ENCODE results near the gene ANKRD60. TPM values are rescaled to one million over a fixed set of nuclear protein-coding genes. Genes with fewer than 3 reads are reported as not detected.

ANKRD60 gene
- total and polyA plus RNA-seq, 2 of the 4 experiments (the other 2 are of a cell fraction), result not detected

DNA sequence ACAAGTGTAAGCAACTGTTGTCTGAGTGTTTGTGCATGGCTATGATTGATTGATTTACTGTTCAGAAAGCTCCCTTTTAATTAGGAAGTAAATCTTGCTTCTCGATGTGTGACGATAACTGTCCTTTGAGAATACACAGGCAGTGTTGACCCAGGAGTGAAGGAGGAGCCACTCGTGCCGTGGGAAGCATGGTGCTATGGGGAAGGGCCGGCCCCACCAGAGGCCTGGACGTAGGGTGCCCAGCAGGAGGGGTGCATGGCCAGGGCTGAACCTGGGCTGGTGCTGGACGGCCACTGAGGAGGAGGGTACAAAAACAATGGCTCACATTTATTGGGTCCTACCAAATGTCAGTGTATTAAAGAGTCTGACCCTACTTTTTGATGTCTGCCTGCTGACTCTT, 60.7 kb downstream of the ANKRD60 start:
- ChIA-PET CTCF (no interaction called here), POLR2A (ENCODE audit: unreplicated experiment) (no interaction called here)
- H3K23ac ChIP-seq (ENCODE audit: low read depth, low read length), result no peak overlapping the region
- H2BK20ac ChIP-seq (ENCODE audit: low read depth, low read length), result no peak overlapping the region
- H3K36me3 ChIP-seq (ENCODE audit: control insufficient read depth, insufficient read depth, low read length), result no peaks in the 10 kb centered on the region
- H2AK5ac ChIP-seq (ENCODE audit: low read depth, low read length), result no peak overlapping the region
- no peaks in the 10 kb centered on the region for H3K9me1 ChIP-seq (ENCODE audit: insufficient read depth, low read length)
- intact Hi-C loops (cut with micrococcal nuclease), result no loop called here
- ATAC-seq (ENCODE audit: low read depth), result no peak
- no peak overlapping the region for H3K18ac ChIP-seq (ENCODE audit: low read depth, low read length)
- H3K9me3 ChIP-seq (ENCODE audit: control insufficient read depth, insufficient read depth, low read length), result no peaks in the 10 kb centered on the region
- no peak overlapping the region for H3K4me2 ChIP-seq (ENCODE audit: low read depth, low read length)
- no peak overlapping the region for H4K91ac ChIP-seq (ENCODE audit: insufficient read depth, low read depth, low read length)
- no peak overlapping the region for H3K56ac ChIP-seq (ENCODE audit: extremely low read depth, insufficient read depth, low read length)
- dilution Hi-C loops (cut with HindIII; ENCODE audit: low sequenced_read_pairs, unreplicated experiment), result no loop called here
- H3K4me1 ChIP-seq (ENCODE audit: control insufficient read depth, insufficient read depth, low read length), result no peaks in the 10 kb centered on the region
- no TSS peak for BruUV-seq (replicated peaks)
- in situ Hi-C loops (cut with MboI; ENCODE audit: low sequenced_read_pairs), result no loop called here
- peaks cover 2% of the 10 kb centered on the region; the same call in 1 of the 2 replicates for H3K27me3 ChIP-seq (ENCODE audit: control insufficient read depth, insufficient read depth, low read length)
- H3K79me1 ChIP-seq (ENCODE audit: low read depth in 1 of 2, low read length in 2 of 2), result no peaks in the 10 kb centered on the region
- no peak overlapping the region for H2AK9ac ChIP-seq (replicated peaks; ENCODE audit: low read depth, low read length, poor library complexity)
- TF ChIP-seq RAD21 (IDR thresholded peaks at IDR 0.05; ENCODE audit: low read length), result no peak
- TF ChIP-seq MAZ (IDR thresholded peaks at IDR 0.05; ENCODE audit: borderline replicate concordance, low read depth, low read length), result no peak
- TF ChIP-seq MXI1 (IDR thresholded peaks at IDR 0.05; ENCODE audit: borderline replicate concordance, low read depth, low read length), result no peak
- TF ChIP-seq POLR2A (IDR thresholded peaks at IDR 0.05; ENCODE audit: low read depth, low read length), result no peak
- TF ChIP-seq RFX5 (IDR thresholded peaks at IDR 0.05; ENCODE audit: low read depth, low read length), result no peak
- no peak for TF ChIP-seq CTCF (conservative IDR thresholded peaks at IDR 0.05; ENCODE audit: low read depth, low read length)
- TF ChIP-seq SMC3 (IDR thresholded peaks at IDR 0.05; ENCODE audit: low read depth, low read length), result no peak
- no peak for TF ChIP-seq ELK1 (IDR thresholded peaks at IDR 0.05; ENCODE audit: borderline replicate concordance, low read depth, low read length)
- TF ChIP-seq RCOR1 (IDR thresholded peaks at IDR 0.05; ENCODE audit: insufficient replicate concordance, low read length), result no peak
- TF ChIP-seq BHLHE40 (IDR thresholded peaks at IDR 0.05; ENCODE audit: low read depth, low read length), result no peak
- TF ChIP-seq NFE2L2 (IDR thresholded peaks at IDR 0.05; ENCODE audit: low read depth, low read length), result no peak
- TF ChIP-seq USF2 (IDR thresholded peaks at IDR 0.05; ENCODE audit: low read depth, low read length), result no peak
- TF ChIP-seq MAFK (IDR thresholded peaks at IDR 0.05; ENCODE audit: low read depth, low read length), result no peak
- TF ChIP-seq CEBPB (IDR thresholded peaks at IDR 0.05; ENCODE audit: low read depth, low read length), result no peak
- no peak for TF ChIP-seq FOS (IDR thresholded peaks at IDR 0.05; ENCODE audit: low read depth, low read length)
- TF ChIP-seq CHD1 (IDR thresholded peaks at IDR 0.05; ENCODE audit: low read depth, low read length), result no peak
- H4K8ac ChIP-seq (ENCODE audit: low read depth in 2 of 2, low read length in 2 of 2), result no peak overlapping the region
- H3K9ac ChIP-seq (ENCODE audit: low read depth, low read length), result no peak overlapping the region
- H4K20me1 ChIP-seq (ENCODE audit: insufficient read depth, low read length), result no peaks in the 10 kb centered on the region
- H4K5ac ChIP-seq (ENCODE audit: low read depth, low read length), result no peak overlapping the region
- H2BK15ac ChIP-seq (ENCODE audit: low read depth, low read length), result no peak overlapping the region
- H2AFZ ChIP-seq (replicated peaks; ENCODE audit: low read length, poor library complexity), result no peak overlapping the region
- DNase-seq, result no peak
- no peak overlapping the region for H3K14ac ChIP-seq (replicated peaks; ENCODE audit: low read depth, low read length)
- H3K4ac ChIP-seq (ENCODE audit: low read depth, low read length), result no peak overlapping the region
- no peak overlapping the region for H2BK120ac ChIP-seq (ENCODE audit: low read depth, low read length)
- H3K4me3 ChIP-seq (ENCODE audit: insufficient read depth, low read depth, low read length), result no peak overlapping the region
- H2BK5ac ChIP-seq (ENCODE audit: low read depth, low read length, poor library complexity, severe bottlenecking), result no peak overlapping the region
- no peak overlapping the region for H3K27ac ChIP-seq (ENCODE audit: insufficient read depth, low read length)
- WGBS, 2 experiments (ENCODE audit: extremely low coverage in 2 of 2, insufficient read length in 1 of 2), result 66% methylated on average over 6 of the region's 7 CpGs; no CpG with 5 or more reads in 1 of the 2 experiments

Data from IMR-90 (cell line).